Stimulated activated CD8-positive, alpha-beta memory T cell treated with anti-CD3 and anti-CD28 coated beads, Interleukin-7, amount 100 ng/mL, for 4 hours (primary cell): ENCODE measurements around the gene ARHGAP44.
"Not testable (repeated sequence)": the region's sequence is repeated elsewhere in the genome, so short reads cannot be mapped to it uniquely, and the experiment has no call there.

Experiments used
- DNase-seq, 2 donors: peaks; one replicate each; pipeline ENCODE4 v3.0.0-alpha.2; 2020; ENCODE audit warnings: low read depth in 2 of 2

Gene ARHGAP44

GRCh38 chr17:12963505-12963904 lies 174.2 kb downstream of the ARHGAP44 start:
- DNase-seq, result no peak

GRCh38 chr17:12964162-12964561 lies 174.9 kb downstream of the ARHGAP44 start:
- DNase-seq, result no peak

- no peak for DNase-seq
These were observed 175.5 kb downstream of the ARHGAP44 start for GRCh38 chr17:12964840-12965239.

GRCh38 chr17:12965988-12966387 lies 176.7 kb downstream of the ARHGAP44 start:
- DNase-seq, result no peak

- DNase-seq, result no peak
These were observed 177.1 kb downstream of the ARHGAP44 start for GRCh38 chr17:12966413-12966812.

- DNase-seq, result no peak
These were observed 178.7 kb downstream of the ARHGAP44 start for GRCh38 chr17:12967962-12968361.

GRCh38 chr17:12973496-12974004 lies 184.3 kb downstream of the ARHGAP44 start:
- no peak for DNase-seq

GRCh38 chr17:12974005-12974531 lies 184.8 kb downstream of the ARHGAP44 start:
- DNase-seq, result no peak

GRCh38 chr17:12977008-12977751 lies 187.9 kb downstream of the ARHGAP44 start:
- no peak for DNase-seq

- DNase-seq, result not testable (repeated sequence)
These were observed 189.5 kb downstream of the ARHGAP44 start for GRCh38 chr17:12978787-12979186.

GRCh38 chr17:12979246-12979645 lies 189.9 kb downstream of the ARHGAP44 start:
- DNase-seq, result no peak

GRCh38 chr17:12979826-12980500 lies 190.7 kb downstream of the ARHGAP44 start:
- no peak for DNase-seq

- peak in 1 of 2 donors; percentile 4 for DNase-seq
These were observed 192.9 kb downstream of the ARHGAP44 start for GRCh38 chr17:12982224-12982623.

GRCh38 chr17:12983991-12984884 lies 194.9 kb downstream of the ARHGAP44 start:
- DNase-seq, result no peak

- no peak for DNase-seq
These were observed 196.4 kb downstream of the ARHGAP44 start for GRCh38 chr17:12985431-12986293.

GRCh38 chr17:12987120-12987519 lies 197.8 kb downstream of the ARHGAP44 start:
- DNase-seq, result no peak

- no peak for DNase-seq
These were observed 200.9 kb downstream of the ARHGAP44 start for GRCh38 chr17:12990041-12990808.

GRCh38 chr17:12990926-12991325 lies 201.6 kb downstream of the ARHGAP44 start:
- DNase-seq, result no peak

GRCh38 chr17:12992676-12993075 lies 203.4 kb downstream of the ARHGAP44 start:
- no peak for DNase-seq

- DNase-seq, result no peak
These were observed 204.3 kb downstream of the ARHGAP44 start for GRCh38 chr17:12993631-12994030.
